Right lobe of liver (tissue), 6 donors: ENCODE data around the gene UROC1. TPM values are rescaled to one million over a fixed set of nuclear protein-coding genes. Genes with fewer than 3 reads are reported as not detected.
A peak's percentile ranks its signal among the peaks of the same experiment; 100 is the strongest.

ENCODE experiments used
- ATAC-seq, 4 donors: fragments of 200-7000 bp; cut with Tn5 transposase; one replicate each; pipeline ENCODE4 v1.9.1; 2020; ENCODE audit warnings: mild to moderate bottlenecking in 4 of 4, moderate library complexity in 4 of 4
- DNase-seq, 3 donors: peaks; one replicate each; pipeline ENCODE4 v3.0.0-alpha.2; 2020
- H3K27ac ChIP-seq, 3 donors: fragments of 200-600 bp; one replicate each; pipeline ENCODE4 v1.8.0; 2022
- H3K27me3 ChIP-seq, 2 donors: fragments of 200-600 bp; one replicate each; pipeline ENCODE4 v1.8.0; 2022
- H3K36me3 ChIP-seq, 4 donors: fragments of 200-600 bp; sonication (generic) in 1 of 4; one replicate each; pipeline versions ENCODE4 v1.5.1 to v1.8.0; 2017 to 2022; ENCODE audit warnings: control low read depth in 1 of 4
- H3K4me1 ChIP-seq, 4 donors: fragments of 200-600 bp; sonication (generic) in 1 of 4; one replicate each; pipeline versions ENCODE4 v1.5.1 to v1.8.0; 2017 to 2022; ENCODE audit warnings: control low read depth in 1 of 4
- H3K4me3 ChIP-seq, 3 donors: fragments of 200-600 bp; one replicate each; pipeline ENCODE4 v1.8.0; 2022
- H3K9me3 ChIP-seq, 4 donors: fragments of 200-600 bp; sonication (generic) in 1 of 4; one replicate each; pipeline versions ENCODE4 v1.5.1 to v1.8.0; 2017 to 2022; ENCODE audit warnings: control low read depth in 1 of 4
- CTCF ChIP-seq, 4 donors: fragments of 200-600 bp in 3 of 4; fragments of 450-650 bp in 1 of 4; IDR thresholded peaks; one replicate each; pipeline versions ENCODE4 v1.5.1 to v1.8.0; 2016 to 2022; ENCODE audit warnings: antibody characterized with exemption in 4 of 4, mild to moderate bottlenecking in 2 of 4
- POLR2A ChIP-seq: fragments of 450-650 bp; IDR thresholded peaks from one replicate; pipeline ENCODE4 v1.6.1; 2017; ENCODE audit warnings: antibody characterized with exemption, mild to moderate bottlenecking
- WGBS: methylation state at CpG from one replicate; pipeline ENCODE4 v1.1.6; 2018; ENCODE audit warnings: low coverage, low lambda C conversion rate; ENCODE audit not compliant: insufficient coverage; ENCODE audit errors: missing lambda C conversion rate; 5-methylcytosine and 5-hydroxymethylcytosine counted together
- intact Hi-C, 2 donors: fragments of 100-400 bp; cut with DNase I; formaldehyde crosslinking; loops; one replicate each; pipeline versions ENCODE4 v1.11.2 to v1.14.1; 2022
- total RNA-seq, 6 experiments: library from RNA; depleted of rRNA in 2 of 6; stranded (reverse); fragments of >200 nt in 2 of 6; fragmentation: NEBNext Ultra II Directional in 3 of 6; extraction: Animal tissue kit (Norgen Biotek cat#: 25700) in 3 of 6; gene quantifications; one replicate each; pipeline versions ENCODE4 v1.1.0 to v1.2.4, GENCODE V29; 2016 to 2023
- donor health status: DM: no; HTN: yes; CAD: no.
- donor health status: DM: no; HTN: no; CAD: no.
- donor health status: DM: no; HTN: no; CAD: no.
- donor health status: DM: no; HTN: yes; CAD: no.
- donor health status: DM: no; HTN: yes; CAD: no.

UROC1 gene
- total RNA-seq, 6 experiments from 2014 or later: 15.1 to 101 (median 55.8) TPM

DNA sequence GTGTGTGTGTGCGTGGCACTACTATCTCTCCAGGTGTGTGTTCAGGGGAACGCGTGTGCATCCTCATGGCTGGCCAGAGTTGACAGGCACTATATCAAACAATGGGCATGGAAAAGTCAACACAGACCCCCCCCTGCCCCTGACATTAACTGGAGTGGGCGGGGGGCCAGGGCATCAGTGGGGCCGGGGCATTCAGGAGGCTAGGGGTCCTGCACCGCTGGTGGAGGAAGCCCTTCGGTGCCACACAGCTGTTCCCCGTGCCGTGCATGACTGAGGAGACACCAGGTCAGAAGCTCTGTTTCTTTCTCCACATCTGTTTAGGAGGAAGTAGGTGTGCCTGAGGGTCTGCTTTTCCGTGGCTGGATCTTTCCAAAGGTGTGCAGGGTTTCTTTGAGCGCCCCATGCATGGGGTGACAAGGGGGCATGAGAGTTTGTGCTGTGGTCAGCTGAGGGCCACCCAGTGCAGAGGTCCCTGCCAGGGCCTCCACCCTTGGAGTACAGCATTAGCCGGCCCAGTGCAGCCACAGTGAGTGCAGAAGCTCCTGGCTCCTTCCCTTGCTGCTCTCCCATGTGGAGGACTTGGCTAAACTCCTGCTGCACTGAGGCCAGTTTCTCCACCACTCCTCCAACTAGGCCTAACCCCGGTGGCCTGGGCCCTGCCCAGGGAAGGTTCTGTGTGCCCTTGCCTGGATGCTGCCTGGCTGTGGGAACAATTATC lies 33.7 kb upstream of the UROC1 start:
- H3K4me1 ChIP-seq: no peaks in the 10 kb centered on the region
- TF ChIP-seq POLR2A (no peak), CTCF (IDR thresholded peaks at IDR 0.05) (no peak)
- H3K27ac ChIP-seq: no peak overlapping the region
- H3K27me3 ChIP-seq: no peaks in the 10 kb centered on the region
- H3K36me3 ChIP-seq: no peaks in the 10 kb centered on the region
- ATAC-seq (no peak), DNase-seq (peak in 2 of 3 donors; percentile 14 to 35)
- no peak overlapping the region for H3K4me3 ChIP-seq
- 20% methylated on average over 1 of the region's 13 CpGs for WGBS
- H3K9me3 ChIP-seq: no peaks in the 10 kb centered on the region
- intact Hi-C loops: no loop called here

- no peak for ATAC-seq
- intact Hi-C loops: no loop called here
- H3K9me3 ChIP-seq: no peaks in the 10 kb centered on the region
- DNase-seq: peak in 2 of 3 donors; percentile 10 to 32
- no peaks in the 10 kb centered on the region for H3K27me3 ChIP-seq
- H3K27ac ChIP-seq: no peak overlapping the region
- no peak overlapping the region for H3K4me3 ChIP-seq
- 67% methylated on average over 3 of the region's 11 CpGs for WGBS
- no peak for TF ChIP-seq CTCF (IDR thresholded peaks at IDR 0.05)
- no peak for TF ChIP-seq POLR2A
- H3K36me3 ChIP-seq: no peaks in the 10 kb centered on the region
- H3K4me1 ChIP-seq: no peaks in the 10 kb centered on the region
Observed at GRCh38 chr3:126550488-126551051, 33.0 kb upstream of the UROC1 start.

- intact Hi-C loops: no loop called here
- no peaks in the 10 kb centered on the region for H3K9me3 ChIP-seq
- ATAC-seq (no peak), DNase-seq (peak; percentile 14 to 42 (median 40))
- no peaks in the 10 kb centered on the region for H3K4me1 ChIP-seq
- H3K4me3 ChIP-seq: no peak overlapping the region
- no peak overlapping the region for H3K27ac ChIP-seq
- H3K36me3 ChIP-seq: no peaks in the 10 kb centered on the region
- whole genome bisulfite sequencing: 61% methylated on average over 2 of the region's 12 CpGs
- no peaks in the 10 kb centered on the region for H3K27me3 ChIP-seq
- no peak for TF ChIP-seq POLR2A
- TF ChIP-seq CTCF (IDR thresholded peaks at IDR 0.05): no peak
Observed at GRCh38 chr3:126549861-126550487, 32.4 kb upstream of the UROC1 start.

- 54% methylated on average over 7 of the region's 9 CpGs for WGBS
- Histone ChIP-seq H3K27me3 (no peaks in the 10 kb centered on the region), H3K4me1 (no peaks in the 10 kb centered on the region), H3K27ac (no peak overlapping the region), H3K9me3 (no peaks in the 10 kb centered on the region), H3K36me3 (no peaks in the 10 kb centered on the region), H3K4me3 (no peak overlapping the region)
- TF ChIP-seq POLR2A (no peak), CTCF (IDR thresholded peaks at IDR 0.05) (no peak)
- DNase-seq: peak in 2 of 3 donors; percentile 13 to 39
- no peak for ATAC-seq
- intact Hi-C loops: no loop called here
Observed at GRCh38 chr3:126548556-126549466, 31.2 kb upstream of the UROC1 start.
